K562 (cell line): ENCODE results near the gene PDLIM7. TPM values are rescaled to one million over a fixed set of nuclear protein-coding genes. Genes with fewer than 3 reads are reported as not detected.
A peak's percentile ranks its signal among the peaks of the same experiment; 100 is the strongest.

Experiments
- ATAC-seq: fragments of 200-7000 bp; cut with Tn5 transposase; 3 replicates; pipeline ENCODE4 v1.9.1; 2020; ENCODE audit warnings: moderate library complexity
- BruUV-seq: library from RNA; stranded (reverse); fragments of 400-500 nt; replicated peaks from 2 replicates; lab custom pipeline; 2021; lab: Mats Ljungman, UMichigan
- CTCF ChIA-PET: fragments of 300-600 bp; formaldehyde crosslinking; extraction: SDS; loops from one replicate; lab custom pipeline; 2021; ENCODE audit warnings: low intra/inter-chr PET ratio; lab: Yijun Ruan, JAX
- POLR2A ChIA-PET: fragments of 300-600, 350-650 bp; sonication (Branson Sonifier 250); formaldehyde crosslinking; extraction: SDS; loops from one replicate; lab custom pipeline; 2021; ENCODE audit warnings: antibody characterized with exemption, inconsistent platforms; lab: Yijun Ruan, JAX
- DNase-seq, 4 experiments: peaks; one replicate each; pipeline versions ENCODE4 v3.0.0 to v3.0.0-alpha.2; 2011 to 2018; ENCODE audit warnings: low spot score in 3 of 4, mixed read lengths in 3 of 4; ENCODE audit errors: extremely low read depth in 1 of 4
- FAIRE-seq: peaks from 2 replicates; lab custom pipeline; 2011; peaks lifted over from hg19 to GRCh38; lab: Jason Lieb, UNC
- H2AFZ ChIP-seq: 2 replicates; pipeline ENCODE4 v1.6.0; 2011; ENCODE audit warnings: low read depth, low read length, control low read depth, inconsistent platforms
- H3K27ac ChIP-seq: fragments of 200-600 bp; 3 replicates; pipeline ENCODE4 v1.8.0; 2011; ENCODE audit warnings: low read depth, mild to moderate bottlenecking, control low read depth, inconsistent platforms, low read length, moderate library complexity, mixed read lengths; ENCODE audit errors: extremely low read depth
- H3K27me3 ChIP-seq, 2 experiments: fragments of 300-600 bp in 1 of 2; 2 replicates in 1 of 2; 3 replicates in 1 of 2; pipeline versions ENCODE4 v1.6.0 to v1.8.0; 2011; ENCODE audit warnings: inconsistent platforms in 2 of 2, low read length in 2 of 2, mild to moderate bottlenecking in 1 of 2, mixed read lengths in 1 of 2, moderate library complexity in 1 of 2; ENCODE audit not compliant: control insufficient read depth in 2 of 2, insufficient read depth in 2 of 2
- H3K36me3 ChIP-seq: fragments of 300-600 bp; 3 replicates; pipeline ENCODE4 v1.8.0; 2011; ENCODE audit warnings: mild to moderate bottlenecking, low read length, inconsistent platforms; ENCODE audit not compliant: control insufficient read depth, insufficient read depth
- H3K4me1 ChIP-seq, 2 experiments: fragments of 200-600 bp in 1 of 2; replicated peaks in 1 of 2; 2 replicates in 1 of 2; 3 replicates in 1 of 2; pipeline versions ENCODE4 v1.5.1 to v1.8.0; 2011; ENCODE audit warnings: inconsistent platforms in 2 of 2, low read length in 2 of 2, mild to moderate bottlenecking in 1 of 2, mixed read lengths in 1 of 2, moderate library complexity in 1 of 2; ENCODE audit not compliant: control insufficient read depth in 2 of 2, insufficient read depth in 2 of 2
- H3K4me2 ChIP-seq: 2 replicates; pipeline ENCODE4 v1.6.1; 2011; ENCODE audit warnings: low read length, control low read depth, inconsistent platforms, mixed read lengths; ENCODE audit not compliant: insufficient read depth
- H3K4me3 ChIP-seq: fragments of 200-600 bp; sonication (generic), shearing (Covaris generic); 2 replicates; pipeline ENCODE4 v1.5.1; 2016; ENCODE audit warnings: control low read depth, inconsistent platforms
- H3K79me2 ChIP-seq: fragments of 200-600 bp; 3 replicates; pipeline ENCODE4 v1.8.0; 2011; ENCODE audit warnings: low read length, inconsistent platforms; ENCODE audit not compliant: control insufficient read depth, insufficient read depth
- H3K9ac ChIP-seq, 2 experiments: 2 replicates each; pipeline versions ENCODE4 v1.6.0 to v1.6.1; 2011; ENCODE audit warnings: low read depth in 2 of 2, low read length in 2 of 2, control low read depth in 1 of 2, inconsistent platforms in 1 of 2, mild to moderate bottlenecking in 1 of 2, mixed read lengths in 1 of 2; ENCODE audit not compliant: insufficient read depth in 1 of 2
- H3K9me1 ChIP-seq: one replicate; pipeline ENCODE4 v1.6.0; 2011; ENCODE audit warnings: inconsistent platforms, mild to moderate bottlenecking, low read length, moderate library complexity; ENCODE audit not compliant: control insufficient read depth, insufficient read depth
- H3K9me3 ChIP-seq: replicated peaks from 2 replicates; pipeline ENCODE4 v1.5.1; 2011; ENCODE audit warnings: low read depth, low read length, inconsistent platforms; ENCODE audit not compliant: control insufficient read depth, insufficient read depth
- H4K20me1 ChIP-seq: replicated peaks from 2 replicates; pipeline ENCODE4 v1.6.1; 2011; ENCODE audit warnings: low read length, inconsistent platforms, mixed read lengths; ENCODE audit not compliant: control insufficient read depth, insufficient read depth
- CBFB ChIP-seq: sonication (generic); formaldehyde crosslinking; IDR thresholded peaks from 2 replicates; pipeline ENCODE4 v1.4.0; 2020; ENCODE audit warnings: mild to moderate bottlenecking, missing genetic modification reagents
- DLX4 ChIP-seq: fragments of 250-450 bp; sonication (Bioruptor Pico); IDR thresholded peaks from 2 replicates; pipeline ENCODE4 v1.6.1; 2021; ENCODE audit warnings: mild to moderate bottlenecking
- HMBOX1 ChIP-seq: sonication (generic); IDR thresholded peaks from 2 replicates; pipeline ENCODE4 v1.6.1; 2016
- MCM2 ChIP-seq: fragments of 450-650 bp; IDR thresholded peaks from 2 replicates; pipeline ENCODE4 v1.6.1; 2017; ENCODE audit warnings: low read depth, mild to moderate bottlenecking
- POLR2G ChIP-seq: fragments of 200-400 bp; formaldehyde crosslinking; IDR thresholded peaks from 2 replicates; pipeline ENCODE4 v1.6.1; 2017; ENCODE audit warnings: low read depth, mild to moderate bottlenecking, antibody characterized with exemption, low read length, moderate library complexity
- RBFOX2 ChIP-seq: fragments of 200-400 bp; formaldehyde crosslinking; IDR thresholded peaks from 2 replicates; pipeline ENCODE4 v1.6.1; 2017; ENCODE audit warnings: low read depth, mild to moderate bottlenecking, low read length, moderate library complexity
- RCOR1 ChIP-seq, 2 experiments: IDR thresholded peaks; 2 replicates each; pipeline ENCODE4 v1.6.1; 2012; ENCODE audit warnings: low read depth in 2 of 2, low read length in 2 of 2, borderline replicate concordance in 1 of 2, improper control_type of control experiment in 1 of 2
- TCF7L2 ChIP-seq: fragments of 150-350 bp; IDR thresholded peaks from 2 replicates; pipeline ENCODE4 v1.6.1; 2016; ENCODE audit warnings: low read depth, mild to moderate bottlenecking, low read length, moderate library complexity
- WGBS: fragments of 100-300 bp; shearing (Covaris generic); methylation state at CpG from one replicate; pipeline ENCODE4 v1.1.6; 2016; ENCODE audit warnings: low coverage, mixed read lengths; ENCODE audit not compliant: insufficient coverage; ENCODE audit errors: missing lambda C conversion rate; 5-methylcytosine and 5-hydroxymethylcytosine counted together
- in situ Hi-C: fragments of 300-500 bp; cut with MboI; formaldehyde crosslinking; loops from 4 replicates; pipeline ENCODE4 v1.15.0; 2018; ENCODE audit warnings: inconsistent platforms, mixed read lengths
- intact Hi-C: fragments of 100-400 bp; cut with micrococcal nuclease; formaldehyde crosslinking; loops from 2 replicates; pipeline ENCODE4 v1.14.2; 2022
- polyA plus RNA-seq, 8 experiments: library from polyadenylated mRNA; depleted of rRNA in 4 of 8; stranded (reverse) in 5 of 8; unstranded in 3 of 8; fragments of >200 nt; fragmentation: Nextera tagmentation in 2 of 8; fragmentation: Illumina TruSeq in 1 of 8; extraction: Ambion mirVana in 2 of 8; extraction: Trizol in 1 of 8; gene quantifications; 2 replicates each; pipeline versions ENCODE4 v1.2.1 to v1.2.3, GENCODE V29; 2011 to 2014; ENCODE audit warnings: inconsistent platforms in 1 of 8, missing spikeins in 1 of 8
- total RNA-seq, 7 experiments: library from RNA; depleted of rRNA in 6 of 7; stranded (reverse); fragments of >200 nt in 6 of 7; fragmentation: Illumina TruSeq in 2 of 7; extraction: Trizol in 2 of 7; gene quantifications; 2 replicates each; pipeline versions ENCODE4 v1.2.1 to v1.2.3, GENCODE V29; 2011 to 2021; ENCODE audit warnings: low replicate concordance in 1 of 7

The PDLIM7 gene
- total and polyA plus RNA-seq, 9 of the 15 experiments (the other 6 are each of a cell fraction or from before 2014, with no cell fraction given), result 2.1 to 124 (median 32.6) TPM

GRCh38 chr5:177511796-177512675, 14.6 kb upstream of the PDLIM7 start:
- in situ Hi-C loops, result no loop called here
- CTCF ChIA-PET, result interaction anchor here (0.6 kb wide), 1 partner anchor 640 kb away, joined by 3 read pairs; no protein-coding TSS in a partner anchor
- H3K9ac ChIP-seq, result peak overlapping the region in 1 of 2 experiments; percentile 10; a peak in 1 of 4 replicates
- H3K4me2 ChIP-seq, result no peak overlapping the region
- POLR2A ChIA-PET, result interaction anchor here (1.0 to 1.1 kb wide), 2 partner anchors 15 to 16 kb away, joined by 3 read pairs; partner anchors contain the start of gene PDLIM7
- ATAC-seq (no peak), FAIRE-seq (no peak), DNase-seq (no peak)
- H3K4me3 ChIP-seq, result no peak overlapping the region
- H3K79me2 ChIP-seq, result peaks cover 42% of the 10 kb centered on the region
- peaks cover 77% of the 10 kb centered on the region for H3K36me3 ChIP-seq
- H3K9me3 ChIP-seq, result no peaks in the 10 kb centered on the region
- intact Hi-C loops, result no loop called here
- no peaks in the 10 kb centered on the region for H4K20me1 ChIP-seq
- no peaks in the 10 kb centered on the region for H3K9me1 ChIP-seq
- TF ChIP-seq CBFB (CRISPR knock-in tag) (no peak), POLR2G (peak; percentile 40)
- no peak overlapping the region for H2AFZ ChIP-seq
- WGBS, result 90% methylated on average over 31 of the region's 34 CpGs
- peaks cover 34 to 69% of the 10 kb centered on the region in 2 experiments for H3K4me1 ChIP-seq
- no peaks in the 10 kb centered on the region for H3K27me3 ChIP-seq
- BruUV-seq, result TSS peak; percentile 24
- no peak overlapping the region for H3K27ac ChIP-seq

GRCh38 chr5:177511181-177511580, 13.8 kb upstream of the PDLIM7 start:
- Histone ChIP-seq H3K36me3 (peaks cover 80% of the 10 kb centered on the region), H4K20me1 (no peaks in the 10 kb centered on the region), H3K4me1 (peaks cover 34 to 64% of the 10 kb centered on the region in 2 experiments), H3K9ac (peak overlapping the region in 1 of 2 experiments; percentile 53; a peak in 2 of 4 replicates), H3K27ac (no peak overlapping the region), H3K27me3 (no peaks in the 10 kb centered on the region), H3K4me3 (no peak overlapping the region), H3K9me1 (no peaks in the 10 kb centered on the region), H3K79me2 (peaks cover 34% of the 10 kb centered on the region), H3K9me3 (no peaks in the 10 kb centered on the region), H3K4me2 (no peak overlapping the region), H2AFZ (no peak overlapping the region)
- CTCF ChIA-PET, result interaction anchor here (0.6 kb wide), 1 partner anchor 641 kb away, joined by 3 read pairs; no protein-coding TSS in a partner anchor
- no TSS peak for BruUV-seq
- ATAC-seq (no peak), FAIRE-seq (no peak), DNase-seq (no peak)
- 90% methylated on average over 5 of the region's 5 CpGs for WGBS
- intact Hi-C loops, result no loop called here
- in situ Hi-C loops, result no loop called here
- POLR2A ChIA-PET, result interaction anchor here (1.0 to 1.2 kb wide), 3 partner anchors 12 to 15 kb away, joined by 3 read pairs; partner anchors contain the start of gene PDLIM7
- 0 out of 2 replicates have a peak, but pooled peaks have one; percentile 17 for TF ChIP-seq RBFOX2
- TF ChIP-seq RCOR1 (IDR thresholded peaks at IDR 0.05; ENCODE audit: borderline replicate concordance in 1 of 2, low read depth in 2 of 2, low read length in 2 of 2), result no peak
- TF ChIP-seq HMBOX1, result no peak
- no peak for TF ChIP-seq MCM2
- TF ChIP-seq DLX4 (CRISPR knock-in tag), result no peak
- no peak for TF ChIP-seq TCF7L2
